ENCODE results near the gene GPHN.

Gene GPHN

GRCh38 chr14:66507722-66508546 is at the start of gene GPHN:
Gene GPHN (plus strand): TSS chr14:66508147.
- peak; percentile 79 for DNase-seq

GRCh38 chr14:66459603-66460002 is 48.3 kb upstream of the GPHN start:
- DNase-seq = no peak

GRCh38 chr14:66464261-66464660 is 43.7 kb upstream of the GPHN start:
- DNase-seq = no peak

- DNase-seq = no peak
These were observed 39.1 kb upstream of the GPHN start for GRCh38 chr14:66468778-66469367.

- DNase-seq = no peak
These were observed 36.4 kb upstream of the GPHN start for GRCh38 chr14:66471584-66471983.

- DNase-seq = no peak
These were observed 35.7 kb upstream of the GPHN start for GRCh38 chr14:66472251-66472650.

GRCh38 chr14:66473223-66473622 is 34.7 kb upstream of the GPHN start:
- DNase-seq = no peak

GRCh38 chr14:66476964-66477363 is 31.0 kb upstream of the GPHN start:
- no peak for DNase-seq

- no peak for DNase-seq
These were observed 30.4 kb upstream of the GPHN start for GRCh38 chr14:66477567-66477966.

GRCh38 chr14:66482873-66483272 is 25.1 kb upstream of the GPHN start:
- no peak for DNase-seq

GRCh38 chr14:66483322-66483721 is 24.6 kb upstream of the GPHN start:
- no peak for DNase-seq

- DNase-seq = no peak
These were observed 22.9 kb upstream of the GPHN start for GRCh38 chr14:66485029-66485428.

- no peak for DNase-seq
These were observed 22.0 kb upstream of the GPHN start, which contains the start of gene CCDC196 for GRCh38 chr14:66485910-66486421. Gene CCDC196 (plus strand): TSS chr14:66486371. CDS start chr14:66486503, 132 bp downstream.

GRCh38 chr14:66487164-66487563 is 20.8 kb upstream of the GPHN start:
- DNase-seq = no peak

GRCh38 chr14:66490143-66491111 is 17.5 kb upstream of the GPHN start:
- no peak for DNase-seq

GRCh38 chr14:66493750-66494149 is 14.2 kb upstream of the GPHN start:
- no peak for DNase-seq

GRCh38 chr14:66495218-66496098 is 12.5 kb upstream of the GPHN start:
- no peak for DNase-seq

- no peak for DNase-seq
These were observed 11.6 kb upstream of the GPHN start for GRCh38 chr14:66496188-66496807.

GRCh38 chr14:66496911-66497310 is 11.0 kb upstream of the GPHN start:
- DNase-seq = no peak

GRCh38 chr14:66498311-66498710 is 9.6 kb upstream of the GPHN start:
- no peak for DNase-seq

- DNase-seq = no peak
These were observed 6.4 kb upstream of the GPHN start for GRCh38 chr14:66501592-66501991.

Measured in activated T-cell treated with anti-CD3 and anti-CD28 coated beads for 4 hours (primary cell).